Measurements from ENCODE around the gene WWOX. TPM values are rescaled to one million over a fixed set of nuclear protein-coding genes. Genes with fewer than 3 reads are reported as not detected.

Gene WWOX
- total RNA-seq, 1 experiment from 2014 or later, result 15.6 TPM

DNA sequence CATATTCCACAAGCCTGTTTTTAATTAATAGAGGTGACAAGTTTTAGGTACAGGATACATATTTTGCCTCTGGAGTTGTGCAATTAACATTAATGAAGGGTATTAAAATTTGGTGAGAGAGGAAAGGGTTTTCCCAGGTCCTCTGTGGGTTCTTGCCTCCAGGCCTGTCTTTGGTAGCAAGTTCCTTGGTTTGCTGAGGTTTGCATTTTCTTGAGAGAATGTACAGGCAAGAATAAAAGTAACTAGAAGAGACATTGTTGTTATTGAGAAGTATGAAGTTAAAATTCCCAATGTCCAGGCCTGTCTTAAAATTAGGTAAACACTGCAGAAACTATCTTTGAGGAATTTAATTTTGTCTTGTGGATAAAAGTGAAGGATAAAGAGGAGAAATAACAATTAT is 316.9 kb downstream of the WWOX start:
- Histone ChIP-seq H3K23ac (ENCODE audit: insufficient read length, low read depth, low read length) (no peak overlapping the region), H3K9me3 (ENCODE audit: control insufficient read depth, low read depth, low read length) (no peaks in the 10 kb centered on the region), H2BK12ac (ENCODE audit: insufficient read length, low read depth, low read length) (no peak overlapping the region), H3K14ac (ENCODE audit: insufficient read depth, low read length) (no peak overlapping the region), H2BK120ac (ENCODE audit: low read depth, low read length, poor library complexity, severe bottlenecking) (no peak overlapping the region), H3K9ac (ENCODE audit: extremely low read depth, insufficient read length, low read length) (no peak overlapping the region), H3K18ac (ENCODE audit: insufficient read length, low read depth, low read length) (no peak overlapping the region), H3K79me2 (ENCODE audit: insufficient read depth, low read length) (no peaks in the 10 kb centered on the region), H4K20me1 (ENCODE audit: control insufficient read depth, insufficient read depth, insufficient read length) (no peaks in the 10 kb centered on the region), H3T11ph (ENCODE audit: low read length) (no peak overlapping the region), H3K27me3 (ENCODE audit: insufficient read depth, low read length) (no peaks in the 10 kb centered on the region), H3K4ac (ENCODE audit: low read depth, low read length) (no peak overlapping the region), H2AFZ (ENCODE audit: low read length) (no peak overlapping the region), H2BK20ac (ENCODE audit: low read depth, low read length, poor library complexity, severe bottlenecking) (no peak overlapping the region), H3K27ac (ENCODE audit: insufficient read length, low read depth, low read length) (no peak overlapping the region), H3K23me2 (ENCODE audit: insufficient read length, low read depth, low read length, poor library complexity, severe bottlenecking) (no peaks in the 10 kb centered on the region), H3K4me2 (ENCODE audit: insufficient read depth, insufficient read length, low read length) (no peak overlapping the region), H2BK5ac (ENCODE audit: insufficient read length, low read length) (no peak overlapping the region), H4K5ac (ENCODE audit: insufficient read length, low read depth, low read length) (no peak overlapping the region), H3K4me1 (ENCODE audit: insufficient read depth, low read length) (no peaks in the 10 kb centered on the region; the same call in 1 of the 2 replicates), H2BK15ac (ENCODE audit: low read depth, low read length) (no peak overlapping the region), H2AK5ac (ENCODE audit: insufficient read length, low read length) (no peak overlapping the region), H3K56ac (ENCODE audit: insufficient read length, low read depth, low read length) (no peak overlapping the region), H4K91ac (ENCODE audit: insufficient read length, low read depth, low read length) (no peak overlapping the region), H3K79me1 (ENCODE audit: insufficient read depth, low read depth, low read length, poor library complexity, severe bottlenecking) (no peaks in the 10 kb centered on the region), H4K8ac (replicated peaks; ENCODE audit: insufficient read length, low read depth, low read length) (no peak overlapping the region)
- peaks cover 22 to 28% of the 10 kb centered on the region in 2 experiments for H3K9me3 Mint-ChIP-seq
- H3K36me3 Mint-ChIP-seq (ENCODE audit: insufficient read depth in 1 of 3, low read depth in 3 of 3), result peaks cover 21% of the 10 kb centered on the region in 3 experiments
- no peak overlapping the region for H3K4me3 Mint-ChIP-seq
- no peak for DNase-seq
- peaks cover 2% of the 10 kb centered on the region for H3K27me3 Mint-ChIP-seq (ENCODE audit: low read depth)
- peaks cover 22 to 23% of the 10 kb centered on the region in 2 experiments for H3K4me1 Mint-ChIP-seq
- no peak overlapping the region; a peak in 1 of 7 replicates for H3K27ac Mint-ChIP-seq
- TF ChIP-seq, protein P1, sequence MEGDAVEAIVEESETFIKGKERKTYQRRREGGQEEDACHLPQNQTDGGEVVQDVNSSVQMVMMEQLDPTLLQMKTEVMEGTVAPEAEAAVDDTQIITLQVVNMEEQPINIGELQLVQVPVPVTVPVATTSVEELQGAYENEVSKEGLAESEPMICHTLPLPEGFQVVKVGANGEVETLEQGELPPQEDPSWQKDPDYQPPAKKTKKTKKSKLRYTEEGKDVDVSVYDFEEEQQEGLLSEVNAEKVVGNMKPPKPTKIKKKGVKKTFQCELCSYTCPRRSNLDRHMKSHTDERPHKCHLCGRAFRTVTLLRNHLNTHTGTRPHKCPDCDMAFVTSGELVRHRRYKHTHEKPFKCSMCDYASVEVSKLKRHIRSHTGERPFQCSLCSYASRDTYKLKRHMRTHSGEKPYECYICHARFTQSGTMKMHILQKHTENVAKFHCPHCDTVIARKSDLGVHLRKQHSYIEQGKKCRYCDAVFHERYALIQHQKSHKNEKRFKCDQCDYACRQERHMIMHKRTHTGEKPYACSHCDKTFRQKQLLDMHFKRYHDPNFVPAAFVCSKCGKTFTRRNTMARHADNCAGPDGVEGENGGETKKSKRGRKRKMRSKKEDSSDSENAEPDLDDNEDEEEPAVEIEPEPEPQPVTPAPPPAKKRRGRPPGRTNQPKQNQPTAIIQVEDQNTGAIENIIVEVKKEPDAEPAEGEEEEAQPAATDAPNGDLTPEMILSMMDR (conservative IDR thresholded peaks at IDR 0.05), result no peak
